PC-3 (cell line): ENCODE data around the gene EIF3F.
"Not testable (repeated sequence)": the region's sequence is repeated elsewhere in the genome, so short reads cannot be mapped to it uniquely, and the experiment has no call there.

Experiments
- EZH2 ChIP-seq: fragments of 300-600 bp; sonication (generic); IDR thresholded peaks from one replicate; pipeline ENCODE4 v1.6.1; 2017; ENCODE audit warnings: antibody characterized with exemption, mild to moderate bottlenecking, low read length; ENCODE audit not compliant: unreplicated experiment
- EZH2phosphoT487 ChIP-seq: fragments of 300-600 bp; sonication (generic); IDR thresholded peaks from 2 replicates; pipeline ENCODE4 v1.6.1; 2018; ENCODE audit warnings: mild to moderate bottlenecking, antibody characterized with exemption, low read length, borderline replicate concordance
- TF ChIP-seq, protein P1 (sequence below): fragments of 300-600 bp; sonication (generic); conservative IDR thresholded peaks from 2 replicates; pipeline ENCODE4 v1.5.1; 2017; ENCODE audit warnings: antibody characterized with exemption, low read depth, mild to moderate bottlenecking, low read length

DNA sequence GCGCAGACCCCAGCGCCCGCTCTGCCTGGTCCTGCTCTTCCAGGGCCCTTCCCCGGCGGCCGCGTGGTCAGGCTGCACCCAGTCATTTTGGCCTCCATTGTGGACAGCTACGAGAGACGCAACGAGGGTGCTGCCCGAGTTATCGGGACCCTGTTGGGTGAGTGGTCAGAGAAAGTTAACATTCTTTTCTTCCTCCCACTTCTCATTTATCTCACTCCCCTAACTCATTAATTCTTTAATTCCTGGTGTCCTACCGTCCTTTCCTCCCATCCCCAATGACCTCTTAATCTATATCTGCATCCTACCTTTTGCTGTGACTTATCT is 385 bp downstream of the EIF3F start:
- TF ChIP-seq, protein P1, sequence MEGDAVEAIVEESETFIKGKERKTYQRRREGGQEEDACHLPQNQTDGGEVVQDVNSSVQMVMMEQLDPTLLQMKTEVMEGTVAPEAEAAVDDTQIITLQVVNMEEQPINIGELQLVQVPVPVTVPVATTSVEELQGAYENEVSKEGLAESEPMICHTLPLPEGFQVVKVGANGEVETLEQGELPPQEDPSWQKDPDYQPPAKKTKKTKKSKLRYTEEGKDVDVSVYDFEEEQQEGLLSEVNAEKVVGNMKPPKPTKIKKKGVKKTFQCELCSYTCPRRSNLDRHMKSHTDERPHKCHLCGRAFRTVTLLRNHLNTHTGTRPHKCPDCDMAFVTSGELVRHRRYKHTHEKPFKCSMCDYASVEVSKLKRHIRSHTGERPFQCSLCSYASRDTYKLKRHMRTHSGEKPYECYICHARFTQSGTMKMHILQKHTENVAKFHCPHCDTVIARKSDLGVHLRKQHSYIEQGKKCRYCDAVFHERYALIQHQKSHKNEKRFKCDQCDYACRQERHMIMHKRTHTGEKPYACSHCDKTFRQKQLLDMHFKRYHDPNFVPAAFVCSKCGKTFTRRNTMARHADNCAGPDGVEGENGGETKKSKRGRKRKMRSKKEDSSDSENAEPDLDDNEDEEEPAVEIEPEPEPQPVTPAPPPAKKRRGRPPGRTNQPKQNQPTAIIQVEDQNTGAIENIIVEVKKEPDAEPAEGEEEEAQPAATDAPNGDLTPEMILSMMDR: not testable (repeated sequence)
- not testable (repeated sequence) for TF ChIP-seq EZH2, EZH2phosphoT487
